HepG2 (cell line): ENCODE results near the gene GPLD1. TPM values are rescaled to one million over a fixed set of nuclear protein-coding genes. Genes with fewer than 3 reads are reported as not detected.

Experiments used
- ATAC-seq: fragments of 200-7000 bp; cut with Tn5 transposase; 3 replicates; pipeline ENCODE4 v1.9.1; 2020; ENCODE audit warnings: mild to moderate bottlenecking, moderate library complexity
- BruUV-seq: library from RNA; stranded (reverse); fragments of 400-500 nt; replicated peaks from 2 replicates; lab custom pipeline; 2021; lab: Mats Ljungman, UMichigan
- CTCF ChIA-PET: fragments of 300-600 bp; formaldehyde crosslinking; extraction: SDS; loops from one replicate; lab custom pipeline; 2021; ENCODE audit warnings: low total read pairs, inconsistent platforms, low intra/inter-chr PET ratio; lab: Yijun Ruan, JAX
- POLR2A ChIA-PET: fragments of 350-600 bp; sonication (Branson Sonifier 250); formaldehyde crosslinking; loops from one replicate; lab custom pipeline; 2020; ENCODE audit warnings: antibody characterized with exemption, inconsistent platforms; lab: Yijun Ruan, JAX
- DNase-seq: peaks from one replicate; pipeline ENCODE4 v3.0.0-alpha.2; 2015; ENCODE audit warnings: low spot score
- FAIRE-seq: peaks from 3 replicates; lab custom pipeline; 2011; peaks lifted over from hg19 to GRCh38; lab: Jason Lieb, UNC
- H2AFZ ChIP-seq: one replicate; pipeline ENCODE4 v1.6.1; 2011; ENCODE audit warnings: low read length, inconsistent platforms
- H3K27ac ChIP-seq: fragments of 300-600 bp; 3 replicates; pipeline ENCODE4 v1.8.0; 2011; ENCODE audit warnings: mixed run types, mild to moderate bottlenecking, mixed read lengths, low read length, inconsistent platforms; ENCODE audit not compliant: insufficient read depth; ENCODE audit errors: extremely low read length
- H3K27me3 ChIP-seq, 2 experiments: fragments of 200-600 bp in 1 of 2; 2 replicates in 1 of 2; 3 replicates in 1 of 2; pipeline versions ENCODE4 v1.6.0 to v1.8.0; 2011; ENCODE audit warnings: low read length in 2 of 2, mild to moderate bottlenecking in 2 of 2, moderate library complexity in 2 of 2, inconsistent platforms in 1 of 2; ENCODE audit not compliant: insufficient read depth in 2 of 2, control insufficient read depth in 1 of 2
- H3K36me3 ChIP-seq, 2 experiments: fragments of 200-600 bp in 1 of 2; replicated peaks in 1 of 2; 2 replicates in 1 of 2; 3 replicates in 1 of 2; pipeline versions ENCODE4 v1.5.1 to v1.8.0; 2011; ENCODE audit warnings: low read length in 2 of 2, inconsistent platforms in 1 of 2; ENCODE audit not compliant: insufficient read depth in 2 of 2, control insufficient read depth in 1 of 2
- H3K4me1 ChIP-seq: 2 replicates; pipeline ENCODE4 v1.5.1; 2012; ENCODE audit warnings: low read length, inconsistent platforms; ENCODE audit not compliant: insufficient read depth
- H3K4me2 ChIP-seq: 2 replicates; pipeline ENCODE4 v1.6.0; 2011; ENCODE audit warnings: low read depth, low read length, inconsistent platforms
- H3K4me3 ChIP-seq, 3 experiments: fragments of 200-600 bp in 1 of 3; sonication (generic), shearing (Covaris generic) in 1 of 3; replicated peaks in 1 of 3; 2 replicates each; pipeline ENCODE4 v1.5.1; 2011 to 2016; ENCODE audit warnings: low read length in 3 of 3, inconsistent platforms in 2 of 3, low read depth in 2 of 3, mild to moderate bottlenecking in 2 of 3, control low read depth in 1 of 3, mixed read lengths in 1 of 3; ENCODE audit not compliant: insufficient read depth in 1 of 3
- H3K79me2 ChIP-seq: one replicate; pipeline ENCODE4 v1.6.1; 2011; ENCODE audit warnings: low read length, inconsistent platforms; ENCODE audit not compliant: insufficient read depth
- H3K9ac ChIP-seq: 2 replicates; pipeline ENCODE4 v1.6.0; 2011; ENCODE audit warnings: mild to moderate bottlenecking, low read depth, low read length, inconsistent platforms; ENCODE audit not compliant: insufficient read depth
- H3K9me3 ChIP-seq: 2 replicates; pipeline ENCODE4 v1.5.1; 2012; ENCODE audit warnings: mild to moderate bottlenecking, low read length
- H4K20me1 ChIP-seq: 2 replicates; pipeline ENCODE4 v1.6.0; 2011; ENCODE audit warnings: inconsistent platforms, mild to moderate bottlenecking, low read length, moderate library complexity; ENCODE audit not compliant: insufficient read depth
- HIC2 ChIP-seq: sonication (generic); formaldehyde crosslinking; IDR thresholded peaks from 2 replicates; pipeline ENCODE4 v1.9.0; 2022; ENCODE audit warnings: low read depth, missing genetic modification reagents
- KLF11 ChIP-seq: IDR thresholded peaks from 2 replicates; pipeline ENCODE4 v1.6.1; 2016; ENCODE audit warnings: missing compliant biosample characterization
- MIXL1 ChIP-seq: IDR thresholded peaks from 2 replicates; pipeline ENCODE4 v1.6.1; 2016
- NAIF1 ChIP-seq: sonication (generic); formaldehyde crosslinking; IDR thresholded peaks from 2 replicates; pipeline ENCODE4 v1.5.0; 2020; ENCODE audit warnings: mild to moderate bottlenecking, missing genetic modification reagents, borderline replicate concordance
- RXRA ChIP-seq: sonication (generic); formaldehyde crosslinking; IDR thresholded peaks from 2 replicates; pipeline ENCODE4 v1.5.1; 2020; ENCODE audit warnings: missing genetic modification reagents
- SCMH1 ChIP-seq: sonication (generic); formaldehyde crosslinking; IDR thresholded peaks from 2 replicates; pipeline ENCODE4 v1.9.0; 2021; ENCODE audit warnings: missing genetic modification reagents, mild to moderate bottlenecking, borderline replicate concordance
- SKI ChIP-seq: fragments of 450-650 bp; IDR thresholded peaks from one replicate; pipeline ENCODE4 v1.6.1; 2018; ENCODE audit warnings: mild to moderate bottlenecking; ENCODE audit not compliant: partially characterized antibody
- SP140L ChIP-seq: sonication (generic); formaldehyde crosslinking; IDR thresholded peaks from 2 replicates; pipeline ENCODE4 v1.4.0; 2020; ENCODE audit warnings: missing genetic modification reagents, borderline replicate concordance
- SP4 ChIP-seq: sonication (generic); formaldehyde crosslinking; IDR thresholded peaks from 2 replicates; pipeline ENCODE4 v1.8.1; 2023; ENCODE audit warnings: mild to moderate bottlenecking, missing genetic modification reagents
- ZFP36L2 ChIP-seq: sonication (generic); formaldehyde crosslinking; IDR thresholded peaks from 2 replicates; pipeline ENCODE4 v1.4.0; 2020; ENCODE audit warnings: missing genetic modification reagents
- ZNF205 ChIP-seq: IDR thresholded peaks from 2 replicates; pipeline ENCODE4 v1.6.1; 2018; ENCODE audit warnings: missing biosample characterization, missing genetic modification reagents
- ZNF264 ChIP-seq: sonication (generic); formaldehyde crosslinking; IDR thresholded peaks from 2 replicates; pipeline ENCODE4 v1.4.0; 2020; ENCODE audit warnings: missing genetic modification reagents
- ZNF333 ChIP-seq: sonication (generic); formaldehyde crosslinking; IDR thresholded peaks from 2 replicates; pipeline ENCODE4 v1.4.0; 2020; ENCODE audit warnings: mild to moderate bottlenecking, missing genetic modification reagents, borderline replicate concordance
- ZNF501 ChIP-seq: sonication (generic); formaldehyde crosslinking; IDR thresholded peaks from 2 replicates; pipeline ENCODE4 v1.5.1; 2020; ENCODE audit warnings: mild to moderate bottlenecking, moderate library complexity, missing genetic modification reagents
- ZNF773 ChIP-seq: sonication (generic); formaldehyde crosslinking; IDR thresholded peaks from 2 replicates; pipeline ENCODE4 v1.4.0; 2020; ENCODE audit warnings: missing genetic modification reagents, borderline replicate concordance
- ZSCAN5A ChIP-seq: sonication (generic); formaldehyde crosslinking; IDR thresholded peaks from 2 replicates; pipeline ENCODE4 v1.8.0; 2022; ENCODE audit warnings: mild to moderate bottlenecking, missing genetic modification reagents, borderline replicate concordance
- ZXDC ChIP-seq: sonication (generic); formaldehyde crosslinking; IDR thresholded peaks from 2 replicates; pipeline ENCODE4 v1.5.0; 2020; ENCODE audit warnings: mild to moderate bottlenecking, missing genetic modification reagents
- WGBS: methylation state at CpG from one replicate; pipeline ENCODE4 v1.1.6; 2017; ENCODE audit warnings: low lambda C conversion rate; 5-methylcytosine and 5-hydroxymethylcytosine counted together
- in situ Hi-C: cut with HindIII; loops from 2 replicates; pipeline ENCODE4 v1.10.0; 2017; ENCODE audit warnings: low pct_unique_long_range_greater_than_20kb; ENCODE audit not compliant: extremely low pct_ligation_motif_present
- intact Hi-C: fragments of 100-400 bp; cut with micrococcal nuclease; formaldehyde crosslinking; loops from one replicate; pipeline ENCODE4 v1.10.0; 2022; ENCODE audit not compliant: unreplicated experiment
- polyA plus RNA-seq, 8 experiments: library from polyadenylated mRNA; depleted of rRNA in 3 of 8; stranded (reverse) in 7 of 8; unstranded in 1 of 8; fragments of >200 nt; fragmentation: Illumina TruSeq in 4 of 8; extraction: Trizol in 4 of 8; gene quantifications; 2 replicates each; pipeline versions ENCODE4 v1.2.1 to v1.2.3, GENCODE V29; 2011 to 2016; ENCODE audit warnings: low read depth in 4 of 8, missing spikeins in 1 of 8, mixed read lengths in 1 of 8; ENCODE audit not compliant: insufficient read depth in 1 of 8
- total RNA-seq, 5 experiments: library from RNA; depleted of rRNA; stranded (reverse); fragments of >200 nt; fragmentation: Illumina TruSeq; extraction: Trizol; gene quantifications; 2 replicates each; pipeline ENCODE4 v1.2.3, GENCODE V29; 2016; ENCODE audit warnings: low read depth in 1 of 5

GPLD1 gene
- total and polyA plus RNA-seq, 2 of the 13 experiments (the other 11 are each of a cell fraction or from before 2014, with no cell fraction given): 6.2 to 7.6 TPM

- TF ChIP-seq ZSCAN5A: no peak
- no peak for TF ChIP-seq ZNF333 (CRISPR knock-in tag)
- TF ChIP-seq KLF11 (CRISPR knock-in tag): no peak
- no peak for TF ChIP-seq ZNF205 (CRISPR knock-in tag)
- no peak for TF ChIP-seq SP4 (CRISPR knock-in tag)
- no peak for TF ChIP-seq SKI
- TF ChIP-seq HIC2: no peak
- 0 out of 2 replicates have a peak, but pooled peaks have one; percentile 27 for TF ChIP-seq MIXL1 (CRISPR knock-in tag)
- TF ChIP-seq NAIF1: no peak
- TF ChIP-seq SCMH1 (CRISPR knock-in tag): no peak
Observed at GRCh38 chr6:24431045-24431451, 58.3 kb downstream of the GPLD1 start (continued).

GRCh38 chr6:24430086-24430485, 59.3 kb downstream of the GPLD1 start:
- CTCF ChIA-PET: interaction anchor here (2.4 kb wide), 1 partner anchor 91 kb away, joined by 27 read pairs; no protein-coding TSS in a partner anchor
- no peak overlapping the region for H3K27ac ChIP-seq
- no peaks in the 10 kb centered on the region for H3K4me1 ChIP-seq
- intact Hi-C loops (loop anchor here (2.0 kb wide), 3 partner anchors 65 to 641 kb away; partner anchors contain the start of gene ALDH5A1), in situ Hi-C loops (loop anchor here (5.0 to 10.0 kb wide), 2 partner anchors 92 to 265 kb away; no protein-coding TSS in a partner anchor)
- H4K20me1 ChIP-seq: no peaks in the 10 kb centered on the region
- ATAC-seq: no peak
- no peak for FAIRE-seq
- no TSS peak for BruUV-seq
- no peak overlapping the region for H3K9ac ChIP-seq
- no peak overlapping the region for H3K4me3 ChIP-seq
- no peaks in the 10 kb centered on the region for H3K27me3 ChIP-seq
- no peaks in the 10 kb centered on the region for H3K79me2 ChIP-seq
- 69% methylated on average over 3 of the region's 3 CpGs for WGBS
- no peaks in the 10 kb centered on the region for H3K9me3 ChIP-seq
- peaks cover 5 to 23% of the 10 kb centered on the region in 2 experiments for H3K36me3 ChIP-seq
- POLR2A ChIA-PET: no interaction called here
- DNase-seq: no peak
- H3K4me2 ChIP-seq: no peak overlapping the region
- H2AFZ ChIP-seq: no peak overlapping the region
- no peak for TF ChIP-seq HIC2
- no peak for TF ChIP-seq ZFP36L2 (CRISPR knock-in tag)
- TF ChIP-seq ZNF773: no peak
- no peak for TF ChIP-seq ZNF264 (CRISPR knock-in tag)
- TF ChIP-seq RXRA: no peak
- no peak for TF ChIP-seq ZNF501 (CRISPR knock-in tag)
- no peak for TF ChIP-seq SP140L (CRISPR knock-in tag)
- no peak for TF ChIP-seq ZXDC (CRISPR knock-in tag)
